ENCODE measurements around the gene CBFA2T2.

CBFA2T2 gene

GRCh38 chr20:33660685-33661058, 170.8 kb downstream of the CBFA2T2 start:
- in situ Hi-C loops (cut with MboI; ENCODE audit: low sequenced_read_pairs), result loop anchor here (10.0 kb wide), 1 partner anchor 206 kb away; no protein-coding TSS in a partner anchor

DNA sequence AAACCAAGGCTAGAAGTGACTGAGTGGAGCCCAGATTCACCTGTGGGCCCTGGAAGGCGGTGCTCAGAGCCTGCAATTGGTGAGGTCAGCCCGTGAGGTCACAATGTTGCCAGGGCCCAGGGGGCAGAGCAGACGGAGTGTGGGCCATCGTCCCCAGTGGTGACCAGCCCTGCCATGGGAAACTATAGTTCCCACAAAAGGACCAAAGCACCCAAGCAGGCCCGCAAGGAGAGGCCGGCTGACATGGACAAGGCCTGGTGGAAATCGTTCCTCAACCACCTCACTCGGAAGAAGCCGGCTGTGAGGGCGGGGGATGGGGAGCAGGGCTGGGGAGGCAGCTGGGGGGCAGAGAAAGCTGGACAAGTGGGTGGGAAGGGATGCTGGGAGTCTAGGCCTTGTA, 172.3 kb downstream of the CBFA2T2 start, which contains the start of gene C20orf144:
Gene C20orf144, plus strand, starts transcription at position 156 of the 400 bp plus-strand sequence. Its CDS starts 19 bp downstream, at position 175.
- in situ Hi-C loops (cut with MboI; ENCODE audit: low sequenced_read_pairs), result loop anchor here (10.0 kb wide), 1 partner anchor 207 kb away; no protein-coding TSS in a partner anchor

DNA sequence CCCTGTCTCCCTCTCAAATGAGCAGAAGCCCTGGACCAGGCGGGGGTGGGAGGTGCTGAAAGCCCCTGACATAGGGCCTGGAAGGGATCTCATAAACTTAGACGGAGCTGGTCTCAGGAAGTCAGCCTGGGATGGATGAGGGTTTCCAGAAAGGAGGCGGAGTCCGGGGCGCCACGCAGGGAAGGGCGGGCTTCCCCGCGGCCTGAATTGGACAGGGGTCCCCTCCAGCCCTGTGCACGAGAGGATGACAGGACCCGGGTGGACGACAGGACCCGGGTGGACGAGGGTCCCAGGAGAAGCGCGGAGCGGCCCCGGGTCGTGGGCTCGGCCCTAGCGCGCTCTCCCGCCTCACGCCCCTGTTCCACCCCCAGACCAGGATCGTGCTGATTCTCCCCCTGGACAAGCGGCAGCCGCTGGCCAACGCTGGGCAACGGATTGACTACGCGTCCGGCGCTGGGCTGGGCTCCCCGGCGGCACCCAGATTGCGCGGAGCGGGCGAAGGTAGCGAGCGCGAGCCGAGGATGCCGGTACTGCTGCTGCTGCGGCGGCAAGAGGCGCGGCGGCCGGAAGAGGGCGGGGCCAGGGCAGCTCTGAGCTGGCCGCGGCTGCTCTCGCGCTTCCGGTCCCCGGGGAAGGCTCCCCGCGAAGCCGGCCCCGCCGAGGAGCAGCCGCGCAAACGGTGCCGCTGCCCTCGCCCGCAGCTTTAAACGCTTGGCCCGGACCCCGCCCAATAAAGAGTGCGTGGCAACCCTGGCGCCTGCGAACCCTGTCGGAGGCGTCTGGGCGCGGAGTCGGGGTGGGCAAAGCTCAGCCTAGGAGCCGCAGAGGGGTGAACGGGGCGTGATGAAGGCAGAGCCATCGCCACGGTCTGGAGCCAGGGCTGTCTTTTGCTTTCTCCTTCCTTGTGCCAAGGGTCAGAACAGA, 173.5 kb downstream of the CBFA2T2 start:
- in situ Hi-C loops (cut with MboI; ENCODE audit: low sequenced_read_pairs), result loop anchor here (10.0 kb wide), 1 partner anchor 209 kb away; no protein-coding TSS in a partner anchor

DNA sequence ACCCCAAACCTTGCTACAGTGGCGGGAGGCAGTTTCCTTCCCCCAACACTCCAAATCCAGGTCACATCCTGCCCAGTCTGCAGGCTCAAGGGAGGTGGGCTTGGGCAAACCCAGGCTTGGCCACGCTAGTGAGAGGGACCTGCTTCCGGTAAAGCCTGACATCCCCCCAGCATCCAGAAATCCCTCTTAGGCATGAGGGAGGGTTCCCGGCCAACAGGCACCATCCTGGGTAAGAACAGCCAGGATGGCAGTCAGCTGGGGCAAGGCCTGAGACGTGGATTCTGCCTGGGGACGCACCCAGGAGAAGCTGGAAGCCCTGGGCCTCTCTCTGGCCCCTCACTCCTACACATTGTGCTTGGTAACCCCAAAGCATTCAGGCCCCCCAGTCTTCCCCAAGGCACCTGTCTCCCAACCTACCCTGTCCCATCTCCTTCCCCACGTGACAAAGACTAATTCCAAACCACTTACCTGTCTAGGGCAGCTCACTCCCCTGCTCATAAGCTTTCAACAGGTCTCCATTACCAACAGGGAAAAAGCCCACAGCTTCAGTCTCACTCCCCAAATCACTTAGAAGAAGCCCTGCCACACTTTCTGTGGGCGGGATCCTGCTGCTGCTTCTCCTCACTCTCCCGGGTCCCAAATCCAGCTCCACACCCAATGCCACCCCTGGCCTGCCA, 174.3 kb downstream of the CBFA2T2 start:
- in situ Hi-C loops (cut with MboI; ENCODE audit: low sequenced_read_pairs), result loop anchor here (10.0 kb wide), 1 partner anchor 209 kb away; no protein-coding TSS in a partner anchor

GRCh38 chr20:33664762-33665144, 174.9 kb downstream of the CBFA2T2 start:
- in situ Hi-C loops (cut with MboI; ENCODE audit: low sequenced_read_pairs), result loop anchor here (10.0 kb wide), 1 partner anchor 210 kb away; no protein-coding TSS in a partner anchor

DNA sequence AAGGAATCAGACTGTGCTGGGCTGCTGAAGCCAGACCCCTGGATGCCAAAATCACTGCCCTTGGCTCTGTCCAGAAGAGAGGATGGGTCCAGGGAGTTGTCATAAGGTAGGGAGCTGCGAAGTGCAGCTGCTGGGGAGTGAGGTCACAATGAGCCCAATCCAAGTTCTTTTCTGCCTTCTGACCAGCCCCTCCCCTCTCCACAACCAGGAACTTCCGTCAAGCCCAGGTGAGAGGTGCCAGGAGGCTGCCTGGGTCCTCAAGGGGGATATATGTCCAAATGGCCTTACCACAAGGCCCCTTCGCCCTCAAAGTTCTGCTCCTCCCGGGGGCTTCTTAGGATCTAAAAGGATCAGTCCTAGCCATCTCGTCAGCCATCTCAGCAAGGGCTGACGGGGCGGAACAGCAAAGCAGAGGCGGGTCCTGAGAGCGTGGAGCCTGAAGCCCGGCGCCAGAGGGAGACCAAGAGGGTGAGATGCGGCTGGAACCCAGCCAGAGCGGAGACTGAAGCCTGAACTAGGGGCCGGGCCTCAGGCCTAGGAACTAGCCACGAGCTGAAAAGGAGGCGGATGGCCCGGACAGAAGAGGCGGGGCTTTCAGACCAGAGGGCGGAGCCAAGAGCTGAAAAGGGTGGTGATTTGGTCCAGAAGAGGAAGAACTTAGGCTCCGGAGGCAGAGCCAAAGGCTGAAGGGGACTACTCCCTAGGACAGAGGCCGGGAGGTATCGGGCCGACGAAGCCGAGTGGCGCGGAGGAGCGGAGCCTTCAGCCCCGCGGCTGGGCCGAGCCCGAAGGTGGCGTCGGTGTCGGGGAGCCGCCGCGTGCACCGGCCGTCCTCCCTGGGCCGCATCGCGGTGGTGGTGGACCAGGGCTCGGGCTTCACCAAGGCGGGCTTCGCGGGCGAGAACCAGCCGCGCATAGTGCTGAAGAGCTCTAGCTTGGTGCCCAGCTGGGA, 176.7 kb downstream of the CBFA2T2 start, which contains the start of gene ACTL10:
Gene ACTL10, plus strand, starts transcription at position 651 of the 952 bp plus-strand sequence. CDS start 555 bp downstream, outside the sequence.
- in situ Hi-C loops (cut with MboI; ENCODE audit: low sequenced_read_pairs), result loop anchor here (10.0 kb wide), 1 partner anchor 212 kb away; no protein-coding TSS in a partner anchor

- in situ Hi-C loops (cut with MboI; ENCODE audit: low sequenced_read_pairs), result loop anchor here (10.0 kb wide), 1 partner anchor 212 kb away; no protein-coding TSS in a partner anchor
These were observed 177.4 kb downstream of the CBFA2T2 start for GRCh38 chr20:33667245-33667675.

DNA sequence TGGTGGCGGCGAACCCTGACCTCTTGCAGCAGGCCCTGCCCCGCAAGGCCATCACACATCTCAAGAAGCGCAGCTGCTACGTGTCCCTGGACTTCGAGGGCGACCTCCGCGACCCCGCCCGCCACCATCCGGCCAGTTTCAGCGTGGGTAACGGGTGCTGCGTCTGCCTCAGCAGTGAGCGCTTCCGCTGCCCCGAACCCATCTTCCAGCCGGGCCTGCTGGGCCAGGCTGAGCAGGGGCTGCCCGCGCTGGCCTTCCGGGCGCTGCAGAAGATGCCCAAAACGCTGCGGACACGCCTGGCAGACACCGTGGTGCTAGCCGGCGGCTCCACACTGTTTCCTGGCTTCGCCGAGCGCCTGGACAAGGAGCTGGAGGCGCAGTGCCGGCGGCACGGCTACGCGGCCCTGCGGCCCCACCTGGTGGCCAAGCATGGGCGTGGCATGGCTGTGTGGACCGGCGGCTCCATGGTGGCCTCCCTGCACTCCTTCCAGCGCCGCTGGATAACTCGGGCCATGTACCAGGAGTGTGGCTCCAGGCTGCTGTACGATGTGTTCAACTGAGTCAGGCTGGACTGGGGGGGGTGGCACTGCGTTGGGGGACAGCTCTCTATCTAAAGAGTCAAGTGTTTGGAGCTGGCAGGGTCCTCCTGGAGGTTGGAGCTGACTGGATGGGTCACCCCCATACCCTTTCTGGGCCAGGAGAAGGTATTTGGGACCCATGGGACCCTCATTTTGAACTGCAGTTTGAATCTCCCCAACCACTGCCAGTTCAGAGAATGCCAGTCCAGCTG, 178.0 kb downstream of the CBFA2T2 start:
- in situ Hi-C loops (cut with MboI; ENCODE audit: low sequenced_read_pairs), result loop anchor here (10.0 kb wide), 1 partner anchor 213 kb away; no protein-coding TSS in a partner anchor

GRCh38 chr20:33668466-33669155, 178.7 kb downstream of the CBFA2T2 start:
- in situ Hi-C loops (cut with MboI; ENCODE audit: low sequenced_read_pairs), result loop anchor here (10.0 kb wide), 1 partner anchor 214 kb away; no protein-coding TSS in a partner anchor

- in situ Hi-C loops (cut with MboI; ENCODE audit: low sequenced_read_pairs), result loop anchor here (10.0 kb wide), 1 partner anchor 214 kb away; no protein-coding TSS in a partner anchor
These were observed 179.3 kb downstream of the CBFA2T2 start for GRCh38 chr20:33669224-33669623.

DNA sequence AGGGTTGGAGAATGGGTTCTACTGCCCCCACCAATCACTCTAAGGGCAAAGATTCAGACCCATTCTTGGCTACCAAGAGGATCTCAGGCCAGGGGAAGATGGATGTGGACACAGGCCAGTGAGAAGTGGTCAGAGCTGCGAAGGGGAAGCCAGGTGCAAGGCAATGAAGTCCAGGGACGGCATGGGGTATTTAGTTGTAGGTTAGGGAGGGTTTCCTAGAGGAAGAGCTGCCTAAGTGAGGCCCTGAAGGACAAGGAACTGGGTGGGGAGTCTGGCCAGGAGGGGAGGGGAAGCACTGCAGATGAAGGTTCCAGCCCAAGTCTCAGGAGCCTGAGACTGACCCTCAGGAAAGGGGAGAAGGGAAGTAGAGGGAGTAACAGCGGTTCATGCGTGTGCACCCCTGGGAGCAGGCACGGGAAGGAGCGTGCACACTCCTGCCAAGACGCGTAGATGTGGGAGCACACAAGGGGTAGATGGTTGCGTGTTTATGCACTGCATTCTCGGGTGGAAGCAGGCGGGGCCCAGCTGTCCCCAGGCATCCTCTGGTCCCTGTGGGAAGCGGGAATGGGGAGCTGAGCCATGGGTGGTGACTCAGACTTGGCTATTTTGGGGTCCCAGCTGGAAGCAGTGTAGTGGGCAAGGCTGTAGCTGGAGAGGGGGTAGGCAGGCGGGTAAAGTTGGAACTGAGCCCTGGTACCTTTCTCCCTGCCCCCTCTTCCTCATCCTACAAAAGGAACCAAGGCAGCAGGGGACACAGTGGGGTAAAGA, 180.2 kb downstream of the CBFA2T2 start:
- in situ Hi-C loops (cut with MboI; ENCODE audit: low sequenced_read_pairs), result loop anchor here (10.0 kb wide), 1 partner anchor 215 kb away; no protein-coding TSS in a partner anchor

- in situ Hi-C loops (cut with MboI; ENCODE audit: low sequenced_read_pairs), result no loop called here
These were observed 181.0 kb downstream of the CBFA2T2 start for GRCh38 chr20:33670715-33671499.

- in situ Hi-C loops (cut with MboI; ENCODE audit: low sequenced_read_pairs), result no loop called here
These were observed 181.8 kb downstream of the CBFA2T2 start for GRCh38 chr20:33671573-33672288.

DNA sequence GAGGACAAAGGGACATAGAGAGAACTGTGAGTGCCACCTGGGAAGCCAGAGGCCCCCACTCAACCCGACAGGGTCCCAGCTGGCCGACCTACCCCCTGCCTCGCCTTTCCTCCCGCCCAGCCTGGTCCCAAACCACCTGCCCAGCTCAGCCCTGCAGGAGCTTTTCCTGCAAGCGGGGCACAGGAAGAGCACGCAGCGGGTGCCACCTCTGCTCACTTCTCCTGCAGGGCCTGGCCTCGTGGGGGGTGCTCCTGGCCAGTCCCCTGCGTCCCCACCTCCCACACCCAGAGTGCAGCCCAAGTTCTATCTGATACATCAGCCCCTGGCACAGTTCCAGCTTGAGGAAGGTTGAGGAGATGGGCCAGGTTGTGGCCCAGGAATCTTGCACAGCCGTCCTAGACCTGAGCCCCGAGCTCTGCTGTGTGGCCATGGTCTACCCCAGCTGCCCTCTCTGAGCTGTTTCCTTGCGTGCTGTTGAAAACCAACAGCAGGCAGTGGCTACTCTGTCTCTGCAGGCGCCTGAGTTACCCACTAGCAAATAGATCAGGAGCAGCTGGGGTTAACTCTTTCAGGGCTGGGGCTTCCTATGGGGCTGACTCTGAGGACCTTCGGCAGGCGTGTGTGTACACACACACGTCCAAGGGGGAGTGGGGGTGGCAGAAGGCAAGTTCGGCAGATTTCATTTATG, 182.7 kb downstream of the CBFA2T2 start:
- in situ Hi-C loops (cut with MboI; ENCODE audit: low sequenced_read_pairs), result no loop called here

GRCh38 chr20:33673114-33673409, 183.2 kb downstream of the CBFA2T2 start:
- in situ Hi-C loops (cut with MboI; ENCODE audit: low sequenced_read_pairs), result no loop called here

All from HL-60/S4 treated with retinoic acid at 250 ng/mL for 4 days and 3 days (cell line).